Measurements from ENCODE around the gene BMP5. TPM values are rescaled to one million over a fixed set of nuclear protein-coding genes. Genes with fewer than 3 reads are reported as not detected.

The BMP5 gene
- total and polyA plus RNA-seq, 9 donors: 0.01 TPM; not detected in 8

GRCh38 chr6:55708711-55709110, 166.7 kb downstream of the BMP5 start:
- TF ChIP-seq POLR2A (IDR thresholded peaks at IDR 0.05) (no peak), CTCF (IDR thresholded peaks at IDR 0.05) (no peak), EP300 (IDR thresholded peaks at IDR 0.05) (no peak)
- Histone ChIP-seq H3K27me3 (no peaks in the 10 kb centered on the region), H3K4me3 (no peak overlapping the region), H3K9me3 (no peaks in the 10 kb centered on the region), H3K4me1 (ENCODE audit: insufficient read depth) (no peaks in the 10 kb centered on the region), H3K36me3 (no peaks in the 10 kb centered on the region), H3K27ac (no peak overlapping the region)
- intact Hi-C loops (cut with DNase I): no loop called here
- 93 to 96% (median 95%) methylated on average over 1 of the region's 1 CpG for WGBS, 3 donors
- DNase-seq: no peak

- H3K9me3 ChIP-seq: no peaks in the 10 kb centered on the region
- no peaks in the 10 kb centered on the region for H3K4me1 ChIP-seq (ENCODE audit: insufficient read depth)
- intact Hi-C loops (cut with DNase I): no loop called here
- 73 to 87% (median 85%) methylated on average over 2 of the region's 2 CpGs for WGBS, 3 donors
- no peak for DNase-seq
- H3K27ac ChIP-seq: no peak overlapping the region
- no peaks in the 10 kb centered on the region for H3K36me3 ChIP-seq
- no peak overlapping the region for H3K4me3 ChIP-seq
- TF ChIP-seq CTCF (IDR thresholded peaks at IDR 0.05) (no peak), EP300 (IDR thresholded peaks at IDR 0.05) (no peak), POLR2A (IDR thresholded peaks at IDR 0.05) (no peak)
- H3K27me3 ChIP-seq: no peaks in the 10 kb centered on the region
These were observed 169.6 kb downstream of the BMP5 start for GRCh38 chr6:55705451-55706440.

GRCh38 chr6:55704421-55704820, 171.0 kb downstream of the BMP5 start:
- DNase-seq: no peak
- H3K27me3 ChIP-seq: no peaks in the 10 kb centered on the region
- H3K9me3 ChIP-seq: no peaks in the 10 kb centered on the region
- H3K4me3 ChIP-seq: no peak overlapping the region
- 69 to 86% (median 71%) methylated on average over 1 of the region's 1 CpG for WGBS, 3 donors
- no peaks in the 10 kb centered on the region for H3K4me1 ChIP-seq (ENCODE audit: insufficient read depth)
- no peaks in the 10 kb centered on the region for H3K36me3 ChIP-seq
- H3K27ac ChIP-seq: no peak overlapping the region
- intact Hi-C loops (cut with DNase I): no loop called here
- TF ChIP-seq POLR2A (IDR thresholded peaks at IDR 0.05): no peak
- no peak for TF ChIP-seq CTCF (IDR thresholded peaks at IDR 0.05)
- TF ChIP-seq EP300 (IDR thresholded peaks at IDR 0.05): no peak

Measured in ovary (tissue), 9 donors.